ENCODE results near the gene NTN5.

The NTN5 gene

DNA sequence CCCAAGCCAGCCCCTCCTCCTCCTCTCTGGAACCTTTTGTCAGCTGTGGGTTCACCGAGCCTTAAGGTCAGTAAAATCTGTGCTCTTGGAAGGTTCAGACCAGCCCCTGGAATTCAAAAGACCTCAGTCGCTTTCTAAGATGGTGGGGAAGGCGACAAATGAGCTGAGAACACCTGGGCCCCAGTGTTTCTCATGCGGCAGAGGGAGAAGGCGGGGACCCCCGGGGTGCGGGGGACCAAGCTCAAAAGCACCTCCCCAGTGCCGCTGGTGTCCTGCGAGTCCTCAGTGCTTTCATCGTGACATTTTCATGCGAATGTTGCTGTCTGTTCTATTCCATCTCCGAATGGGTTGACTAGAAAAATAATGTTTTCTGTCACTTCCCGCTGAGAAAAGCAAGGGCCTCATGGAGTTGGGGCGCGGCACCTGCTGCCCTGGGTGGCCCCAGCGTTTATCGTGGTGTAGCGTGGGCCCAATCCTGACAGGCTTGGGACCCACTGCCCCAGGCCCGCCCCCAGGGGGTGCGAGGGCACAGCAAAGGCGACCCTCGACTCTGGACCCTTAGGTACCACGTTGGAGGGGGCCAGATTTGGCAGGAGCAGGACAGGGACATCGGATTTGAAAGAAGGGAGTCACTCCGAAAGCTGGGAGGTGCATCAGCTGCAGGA lies 751 bp upstream of the NTN5 start:
- H3K27me3 ChIP-seq (ENCODE audit: insufficient read depth, poor library complexity, severe bottlenecking), result no peaks in the 10 kb centered on the region

DNA sequence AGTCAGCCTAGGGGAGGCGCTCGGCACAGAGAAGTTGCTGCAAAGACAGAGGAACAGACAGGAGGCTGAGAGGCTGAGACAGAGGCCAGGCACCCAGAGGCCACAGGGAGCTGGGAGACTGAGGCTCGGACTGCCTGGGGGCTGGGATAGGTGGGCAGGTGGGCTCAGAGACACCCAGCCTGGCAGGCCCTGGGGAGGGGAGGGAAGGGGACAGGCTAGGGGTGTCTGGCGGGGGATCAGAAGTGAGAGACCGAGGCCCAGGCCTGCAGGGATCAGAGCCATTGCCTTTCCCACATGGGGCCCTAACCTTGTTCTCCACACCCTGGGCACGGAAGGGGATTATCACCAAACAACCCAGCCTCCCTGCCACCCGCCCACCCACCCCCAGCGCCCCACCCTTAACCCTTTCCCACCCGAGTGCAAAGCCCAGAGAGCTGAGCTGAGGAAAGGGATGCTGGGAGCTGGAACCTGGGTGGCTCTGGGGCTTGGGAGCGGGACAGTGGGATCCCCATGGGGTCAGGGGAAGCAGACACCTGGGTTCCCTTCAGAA lies 1.3 kb downstream of the NTN5 start:
- Histone ChIP-seq H3K4me3 (replicated peaks; ENCODE audit: insufficient read depth, low read length) (no peak overlapping the region), H3K27me3 (ENCODE audit: insufficient read depth, poor library complexity, severe bottlenecking) (no peaks in the 10 kb centered on the region), H3K27ac (replicated peaks) (no peak overlapping the region)
- DNase-seq (ENCODE audit: low read depth in 1 of 2, low spot score in 1 of 2), result no peak
- no peak for TF ChIP-seq SPI1 (IDR thresholded peaks at IDR 0.05; ENCODE audit: borderline replicate concordance, low read depth)
- TF ChIP-seq, protein P1, sequence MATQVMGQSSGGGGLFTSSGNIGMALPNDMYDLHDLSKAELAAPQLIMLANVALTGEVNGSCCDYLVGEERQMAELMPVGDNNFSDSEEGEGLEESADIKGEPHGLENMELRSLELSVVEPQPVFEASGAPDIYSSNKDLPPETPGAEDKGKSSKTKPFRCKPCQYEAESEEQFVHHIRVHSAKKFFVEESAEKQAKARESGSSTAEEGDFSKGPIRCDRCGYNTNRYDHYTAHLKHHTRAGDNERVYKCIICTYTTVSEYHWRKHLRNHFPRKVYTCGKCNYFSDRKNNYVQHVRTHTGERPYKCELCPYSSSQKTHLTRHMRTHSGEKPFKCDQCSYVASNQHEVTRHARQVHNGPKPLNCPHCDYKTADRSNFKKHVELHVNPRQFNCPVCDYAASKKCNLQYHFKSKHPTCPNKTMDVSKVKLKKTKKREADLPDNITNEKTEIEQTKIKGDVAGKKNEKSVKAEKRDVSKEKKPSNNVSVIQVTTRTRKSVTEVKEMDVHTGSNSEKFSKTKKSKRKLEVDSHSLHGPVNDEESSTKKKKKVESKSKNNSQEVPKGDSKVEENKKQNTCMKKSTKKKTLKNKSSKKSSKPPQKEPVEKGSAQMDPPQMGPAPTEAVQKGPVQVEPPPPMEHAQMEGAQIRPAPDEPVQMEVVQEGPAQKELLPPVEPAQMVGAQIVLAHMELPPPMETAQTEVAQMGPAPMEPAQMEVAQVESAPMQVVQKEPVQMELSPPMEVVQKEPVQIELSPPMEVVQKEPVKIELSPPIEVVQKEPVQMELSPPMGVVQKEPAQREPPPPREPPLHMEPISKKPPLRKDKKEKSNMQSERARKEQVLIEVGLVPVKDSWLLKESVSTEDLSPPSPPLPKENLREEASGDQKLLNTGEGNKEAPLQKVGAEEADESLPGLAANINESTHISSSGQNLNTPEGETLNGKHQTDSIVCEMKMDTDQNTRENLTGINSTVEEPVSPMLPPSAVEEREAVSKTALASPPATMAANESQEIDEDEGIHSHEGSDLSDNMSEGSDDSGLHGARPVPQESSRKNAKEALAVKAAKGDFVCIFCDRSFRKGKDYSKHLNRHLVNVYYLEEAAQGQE (IDR thresholded peaks at IDR 0.05; ENCODE audit: insufficient replicate concordance, low read depth), result no peak
- no peak for TF ChIP-seq POLR2AphosphoS5 (IDR thresholded peaks at IDR 0.05; ENCODE audit: low read depth)
- TF ChIP-seq GABPA (IDR thresholded peaks at IDR 0.05; ENCODE audit: low read depth), result no peak
- TF ChIP-seq, protein P2, sequence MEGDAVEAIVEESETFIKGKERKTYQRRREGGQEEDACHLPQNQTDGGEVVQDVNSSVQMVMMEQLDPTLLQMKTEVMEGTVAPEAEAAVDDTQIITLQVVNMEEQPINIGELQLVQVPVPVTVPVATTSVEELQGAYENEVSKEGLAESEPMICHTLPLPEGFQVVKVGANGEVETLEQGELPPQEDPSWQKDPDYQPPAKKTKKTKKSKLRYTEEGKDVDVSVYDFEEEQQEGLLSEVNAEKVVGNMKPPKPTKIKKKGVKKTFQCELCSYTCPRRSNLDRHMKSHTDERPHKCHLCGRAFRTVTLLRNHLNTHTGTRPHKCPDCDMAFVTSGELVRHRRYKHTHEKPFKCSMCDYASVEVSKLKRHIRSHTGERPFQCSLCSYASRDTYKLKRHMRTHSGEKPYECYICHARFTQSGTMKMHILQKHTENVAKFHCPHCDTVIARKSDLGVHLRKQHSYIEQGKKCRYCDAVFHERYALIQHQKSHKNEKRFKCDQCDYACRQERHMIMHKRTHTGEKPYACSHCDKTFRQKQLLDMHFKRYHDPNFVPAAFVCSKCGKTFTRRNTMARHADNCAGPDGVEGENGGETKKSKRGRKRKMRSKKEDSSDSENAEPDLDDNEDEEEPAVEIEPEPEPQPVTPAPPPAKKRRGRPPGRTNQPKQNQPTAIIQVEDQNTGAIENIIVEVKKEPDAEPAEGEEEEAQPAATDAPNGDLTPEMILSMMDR (IDR thresholded peaks at IDR 0.05; ENCODE audit: insufficient read depth, low read length), result no peak

More for the DNA sequence above, 751 bp upstream of the NTN5 start:
- H3K27ac ChIP-seq (replicated peaks), result no peak overlapping the region
- DNase-seq (ENCODE audit: low read depth in 1 of 2, low spot score in 1 of 2), result no peak
- TF ChIP-seq POLR2AphosphoS5 (IDR thresholded peaks at IDR 0.05; ENCODE audit: low read depth), result no peak
- TF ChIP-seq, protein P2 (IDR thresholded peaks at IDR 0.05; ENCODE audit: insufficient read depth, low read length), result no peak
- no peak overlapping the region for H3K4me3 ChIP-seq (replicated peaks; ENCODE audit: insufficient read depth, low read length)

- TF ChIP-seq, protein P2 (IDR thresholded peaks at IDR 0.05; ENCODE audit: insufficient read depth, low read length), result no peak
- TF ChIP-seq GABPA (IDR thresholded peaks at IDR 0.05; ENCODE audit: low read depth) (no peak), SPI1 (IDR thresholded peaks at IDR 0.05; ENCODE audit: borderline replicate concordance, low read depth) (no peak), POLR2AphosphoS5 (IDR thresholded peaks at IDR 0.05; ENCODE audit: low read depth) (no peak)
- TF ChIP-seq, protein P1 (IDR thresholded peaks at IDR 0.05; ENCODE audit: insufficient replicate concordance, low read depth), result no peak
- no peak for DNase-seq (ENCODE audit: low read depth in 1 of 2, low spot score in 1 of 2)
- Histone ChIP-seq H3K27me3 (ENCODE audit: insufficient read depth, poor library complexity, severe bottlenecking) (no peaks in the 10 kb centered on the region), H3K27ac (replicated peaks) (no peak overlapping the region), H3K4me3 (replicated peaks; ENCODE audit: insufficient read depth, low read length) (no peak overlapping the region)
Observed at GRCh38 chr19:48670699-48671445, 1.9 kb downstream of the NTN5 start.
